HL-60 (cell line): ENCODE data around the gene DPP6.
A peak's percentile ranks its signal among the peaks of the same experiment; 100 is the strongest.

ENCODE experiments used
- DNase-seq, 2 experiments: peaks; one replicate each; pipeline ENCODE4 v3.0.0-alpha.2; 2010 to 2020; ENCODE audit warnings: low read depth in 1 of 2, low spot score in 1 of 2
- H3K27ac ChIP-seq: fragments of 250-450 bp; sonication (Bioruptor Pico); replicated peaks from 2 replicates; pipeline ENCODE4 v1.5.1; 2020; ENCODE audit warnings: mild to moderate bottlenecking, moderate library complexity
- H3K27me3 ChIP-seq: fragments of 250-450 bp; sonication (Bioruptor Pico); 2 replicates; pipeline ENCODE4 v1.5.1; 2021; ENCODE audit warnings: mild to moderate bottlenecking, moderate library complexity; ENCODE audit not compliant: insufficient read depth, poor library complexity, severe bottlenecking
- H3K4me3 ChIP-seq: replicated peaks from 2 replicates; pipeline ENCODE4 v1.5.1; 2011; ENCODE audit warnings: mild to moderate bottlenecking, control low read depth, low read length; ENCODE audit not compliant: insufficient read depth
- CTCF ChIP-seq: IDR thresholded peaks from one replicate; pipeline ENCODE4 v1.5.1; 2011; ENCODE audit warnings: low read length, control low read depth, inconsistent platforms; ENCODE audit not compliant: insufficient read depth
- GABPA ChIP-seq: IDR thresholded peaks from 2 replicates; pipeline ENCODE4 v1.6.1; 2012; ENCODE audit warnings: low read depth
- POLR2AphosphoS5 ChIP-seq: IDR thresholded peaks from 2 replicates; pipeline ENCODE4 v1.6.1; 2012; ENCODE audit warnings: low read depth
- REST ChIP-seq: IDR thresholded peaks from 2 replicates; pipeline ENCODE4 v1.6.1; 2012; ENCODE audit warnings: low read depth; ENCODE audit not compliant: insufficient replicate concordance
- SPI1 ChIP-seq: IDR thresholded peaks from 2 replicates; pipeline ENCODE4 v1.6.1; 2012; ENCODE audit warnings: low read depth, mild to moderate bottlenecking, borderline replicate concordance

DPP6 gene

GRCh38 chr7:154505362-154505761, 453.2 kb downstream of the DPP6 start:
- Histone ChIP-seq H3K27me3 (no peaks in the 10 kb centered on the region), H3K4me3 (no peak overlapping the region), H3K27ac (no peak overlapping the region)
- no peak for TF ChIP-seq GABPA
- TF ChIP-seq SPI1 = peak; percentile 56; the same call in 1 of the 2 replicates
- no peak for TF ChIP-seq POLR2AphosphoS5
- peak; percentile 5 to 8 for DNase-seq

- Histone ChIP-seq H3K27me3 (no peaks in the 10 kb centered on the region), H3K4me3 (no peak overlapping the region), H3K27ac (no peak overlapping the region)
- TF ChIP-seq SPI1 = no peak
- no peak for DNase-seq
These were observed 457.0 kb downstream of the DPP6 start for GRCh38 chr7:154509192-154509591.

- DNase-seq = no peak
- no peak overlapping the region for H3K4me3 ChIP-seq
- no peak for TF ChIP-seq GABPA
- TF ChIP-seq REST = no peak
- TF ChIP-seq POLR2AphosphoS5 = no peak
- H3K27me3 ChIP-seq = no peaks in the 10 kb centered on the region
- H3K27ac ChIP-seq = no peak overlapping the region
These were observed 460.1 kb downstream of the DPP6 start for GRCh38 chr7:154512121-154512833.

GRCh38 chr7:154517768-154518167, 465.6 kb downstream of the DPP6 start:
- Histone ChIP-seq H3K4me3 (no peak overlapping the region), H3K27ac (no peak overlapping the region), H3K27me3 (no peaks in the 10 kb centered on the region)
- no peak for TF ChIP-seq SPI1
- TF ChIP-seq POLR2AphosphoS5 = no peak
- TF ChIP-seq REST = no peak
- TF ChIP-seq GABPA = no peak
- no peak for TF ChIP-seq CTCF
- no peak for DNase-seq

GRCh38 chr7:154519229-154519628, 467.0 kb downstream of the DPP6 start:
- TF ChIP-seq CTCF (no peak), GABPA (no peak), POLR2AphosphoS5 (no peak), SPI1 (no peak), REST (no peak)
- Histone ChIP-seq H3K27me3 (no peaks in the 10 kb centered on the region), H3K27ac (no peak overlapping the region), H3K4me3 (no peak overlapping the region)
- DNase-seq = no peak
